CD4-positive, alpha-beta T cell treated with Interferon alpha-2 for 1 hour (primary cell): Measurements from ENCODE around the gene HECTD4.
"Not testable (repeated sequence)": the region's sequence is repeated elsewhere in the genome, so short reads cannot be mapped to it uniquely, and the experiment has no call there.

Source experiments
- DNase-seq, 2 donors: peaks; one replicate each; pipeline ENCODE4 v3.0.0-alpha.2; 2020 to 2022

The HECTD4 gene

GRCh38 chr12:112252184-112252583, 130.0 kb downstream of the HECTD4 start:
- DNase-seq: no peak

GRCh38 chr12:112244902-112245301, 137.3 kb downstream of the HECTD4 start:
- not testable (repeated sequence) for DNase-seq

- no peak for DNase-seq
Observed at GRCh38 chr12:112243255-112244110, 138.7 kb downstream of the HECTD4 start.

GRCh38 chr12:112241176-112241575, 141.1 kb downstream of the HECTD4 start:
- no peak for DNase-seq

- DNase-seq: peak in 1 of 2 donors; percentile 4
Observed at GRCh38 chr12:112239881-112240280, 142.3 kb downstream of the HECTD4 start.

GRCh38 chr12:112239020-112239419, 143.2 kb downstream of the HECTD4 start:
- DNase-seq: no peak

GRCh38 chr12:112238441-112238840, 143.8 kb downstream of the HECTD4 start:
- no peak for DNase-seq

- no peak for DNase-seq
Observed at GRCh38 chr12:112236786-112237185, 145.4 kb downstream of the HECTD4 start.

GRCh38 chr12:112236386-112236785, 145.8 kb downstream of the HECTD4 start:
- DNase-seq: no peak

- DNase-seq: no peak
Observed at GRCh38 chr12:112234303-112234702, 147.9 kb downstream of the HECTD4 start.

GRCh38 chr12:112233242-112233641, 149.0 kb downstream of the HECTD4 start:
- no peak for DNase-seq

- DNase-seq: no peak
Observed at GRCh38 chr12:112230136-112230535, 152.1 kb downstream of the HECTD4 start.

GRCh38 chr12:112226768-112227167, 155.5 kb downstream of the HECTD4 start:
- no peak for DNase-seq

GRCh38 chr12:112220628-112221027, 161.6 kb downstream of the HECTD4 start:
- not testable (repeated sequence) for DNase-seq

GRCh38 chr12:112219195-112219594, 163.0 kb downstream of the HECTD4 start:
- no peak for DNase-seq

- DNase-seq: no peak
Observed at GRCh38 chr12:112218150-112218549, 164.1 kb downstream of the HECTD4 start.

GRCh38 chr12:112217647-112218046, 164.6 kb downstream of the HECTD4 start:
- DNase-seq: no peak

- no peak for DNase-seq
Observed at GRCh38 chr12:112216223-112216622, 166.0 kb downstream of the HECTD4 start.

- DNase-seq: no peak
Observed at GRCh38 chr12:112214064-112214463, 168.2 kb downstream of the HECTD4 start.

GRCh38 chr12:112208301-112208910, 173.8 kb downstream of the HECTD4 start:
- no peak for DNase-seq

GRCh38 chr12:112207397-112207924, 174.8 kb downstream of the HECTD4 start:
- DNase-seq: no peak

GRCh38 chr12:112206944-112207343, 175.3 kb downstream of the HECTD4 start:
- no peak for DNase-seq

- no peak for DNase-seq
Observed at GRCh38 chr12:112199136-112199535, 183.1 kb downstream of the HECTD4 start.

GRCh38 chr12:112198120-112198733, 184.0 kb downstream of the HECTD4 start:
- peak; percentile 35 to 53 for DNase-seq
